DOHH2 (cell line): Measurements from ENCODE around the gene HYOU1.

Experiments
- H3F3A ChIP-seq: fragments of 200-600 bp; sonication (generic), shearing (Covaris generic); 2 replicates; pipeline ENCODE4 v1.6.0; 2016; ENCODE audit warnings: antibody characterized with exemption, mild to moderate bottlenecking; ENCODE audit not compliant: control insufficient read depth, insufficient read depth
- H3K27ac ChIP-seq: fragments of 200-600 bp; sonication (generic); 2 replicates; pipeline ENCODE4 v1.5.1; 2014; ENCODE audit warnings: low read depth, mild to moderate bottlenecking, low read length, moderate library complexity
- H3K27me3 ChIP-seq: fragments of 200-600 bp; sonication (generic); 2 replicates; pipeline ENCODE4 v1.6.1; 2014; ENCODE audit warnings: mild to moderate bottlenecking, low read length, mixed read lengths; ENCODE audit not compliant: control insufficient read depth
- H3K36me3 ChIP-seq: fragments of 200-600 bp; sonication (generic); 2 replicates; pipeline ENCODE4 v1.6.1; 2014; ENCODE audit warnings: mild to moderate bottlenecking, low read length, moderate library complexity, mixed read lengths; ENCODE audit not compliant: control insufficient read depth
- H3K4me1 ChIP-seq: fragments of 200-600 bp; sonication (generic); 2 replicates; pipeline ENCODE4 v1.6.1; 2014; ENCODE audit warnings: mild to moderate bottlenecking, low read length, mixed read lengths; ENCODE audit not compliant: control insufficient read depth
- H3K4me2 ChIP-seq: fragments of 200-600 bp; sonication (generic); 2 replicates; pipeline ENCODE4 v1.6.0; 2014; ENCODE audit warnings: mild to moderate bottlenecking, low read length, moderate library complexity
- H3K4me3 ChIP-seq: fragments of 200-600 bp; sonication (generic); 2 replicates; pipeline ENCODE4 v1.5.1; 2014; ENCODE audit warnings: mild to moderate bottlenecking, low read length, mixed read lengths
- H3K79me2 ChIP-seq: fragments of 200-600 bp; sonication (generic); 2 replicates; pipeline ENCODE4 v1.6.1; 2014; ENCODE audit warnings: mild to moderate bottlenecking, low read length, mixed read lengths; ENCODE audit not compliant: control insufficient read depth
- H3K9me2 ChIP-seq: fragments of 200-600 bp; sonication (generic); replicated peaks from 2 replicates; pipeline ENCODE4 v1.6.1; 2014; ENCODE audit warnings: mild to moderate bottlenecking, low read length, mixed read lengths; ENCODE audit not compliant: control insufficient read depth
- H3K9me3 ChIP-seq: fragments of 200-600 bp; sonication (generic); 2 replicates; pipeline ENCODE4 v1.6.1; 2014; ENCODE audit warnings: antibody characterized with exemption, low read length, mixed read lengths; ENCODE audit not compliant: control insufficient read depth, insufficient read depth
- H4K20me1 ChIP-seq: fragments of 200-600 bp; sonication (generic); 2 replicates; pipeline ENCODE4 v1.6.0; 2014; ENCODE audit warnings: low read depth, mild to moderate bottlenecking, antibody characterized with exemption, low read length, moderate library complexity; ENCODE audit not compliant: control insufficient read depth, insufficient read depth
- CTCF ChIP-seq: fragments of 200-600 bp; sonication (generic); IDR thresholded peaks from one replicate; pipeline ENCODE4 v1.5.1; 2014; ENCODE audit warnings: antibody characterized with exemption, mild to moderate bottlenecking, low read depth, low read length; ENCODE audit not compliant: poor library complexity, severe bottlenecking
- EZH2phosphoT487 ChIP-seq: fragments of 200-600 bp; sonication (generic); IDR thresholded peaks from 2 replicates; pipeline ENCODE4 v1.6.1; 2017; ENCODE audit warnings: borderline replicate concordance, mild to moderate bottlenecking, antibody characterized with exemption, low read length, moderate library complexity, mixed read lengths

The HYOU1 gene

GRCh38 chr11:119099711-119100110 is 42.7 kb upstream of the HYOU1 start:
- H3K4me3 ChIP-seq = peak overlapping the region; percentile 83
- peaks cover 68% of the 10 kb centered on the region for H3K79me2 ChIP-seq
- no peak overlapping the region; the same call in 1 of the 2 replicates for H3K27ac ChIP-seq

GRCh38 chr11:119095066-119095880 is 38.3 kb upstream of the HYOU1 start:
- H3K4me1 ChIP-seq = peaks cover 78% of the 10 kb centered on the region
- H3F3A ChIP-seq = peaks cover 49% of the 10 kb centered on the region
- peak overlapping the region; percentile 90 for H3K4me2 ChIP-seq
- peaks cover 70% of the 10 kb centered on the region for H3K79me2 ChIP-seq
- H3K27ac ChIP-seq = peak overlapping the region; percentile 82
- H3K27me3 ChIP-seq = no peaks in the 10 kb centered on the region
- TF ChIP-seq EZH2phosphoT487 = no peak
- TF ChIP-seq CTCF = peak; percentile 6
- peak overlapping the region; percentile 88 for H3K4me3 ChIP-seq
- H3K36me3 ChIP-seq = peaks cover 78% of the 10 kb centered on the region
- H3K9me3 ChIP-seq = no peaks in the 10 kb centered on the region
- no peaks in the 10 kb centered on the region for H3K9me2 ChIP-seq
- H4K20me1 ChIP-seq = peaks cover 13% of the 10 kb centered on the region

More at GRCh38 chr11:119099711-119100110, 42.7 kb upstream of the HYOU1 start:
- no peaks in the 10 kb centered on the region for H3K9me3 ChIP-seq
- peak overlapping the region; percentile 94 for H3K4me2 ChIP-seq
- TF ChIP-seq EZH2phosphoT487 = no peak
- TF ChIP-seq CTCF = no peak
- H4K20me1 ChIP-seq = no peaks in the 10 kb centered on the region
- H3K36me3 ChIP-seq = peaks cover 42% of the 10 kb centered on the region
- peaks cover 69% of the 10 kb centered on the region for H3K4me1 ChIP-seq
- H3F3A ChIP-seq = peaks cover 18% of the 10 kb centered on the region
- H3K27me3 ChIP-seq = no peaks in the 10 kb centered on the region
- no peaks in the 10 kb centered on the region for H3K9me2 ChIP-seq

- no peak for TF ChIP-seq EZH2phosphoT487
- TF ChIP-seq CTCF = peak; percentile 61
- no peaks in the 10 kb centered on the region for H3K27me3 ChIP-seq
- peaks cover 50% of the 10 kb centered on the region for H3F3A ChIP-seq
- H3K79me2 ChIP-seq = peaks cover 65% of the 10 kb centered on the region
- H4K20me1 ChIP-seq = peaks cover 16% of the 10 kb centered on the region
- H3K27ac ChIP-seq = peak overlapping the region; percentile 82
- no peaks in the 10 kb centered on the region for H3K9me3 ChIP-seq
- H3K9me2 ChIP-seq = no peaks in the 10 kb centered on the region
- H3K36me3 ChIP-seq = peaks cover 80% of the 10 kb centered on the region
- peaks cover 78% of the 10 kb centered on the region for H3K4me1 ChIP-seq
- H3K4me2 ChIP-seq = peak overlapping the region; percentile 90
- peak overlapping the region; percentile 88 for H3K4me3 ChIP-seq
Measured at GRCh38 chr11:119094816-119095065, 37.7 kb upstream of the HYOU1 start.
